Spleen (tissue), 11 donors: ENCODE measurements around the gene GLDC. TPM values are rescaled to one million over a fixed set of nuclear protein-coding genes. Genes with fewer than 3 reads are reported as not detected.

Experiments
- DNase-seq: peaks from one replicate; pipeline ENCODE4 v3.0.0-alpha.2; 2020
- H3K27ac ChIP-seq, 8 donors: fragments of 200-600 bp; sonication (generic) in 7 of 8; 1 replicate in 4 of 8; 2 replicates in 4 of 8; pipeline versions ENCODE4 v1.5.0 to v1.8.0; 2016 to 2021; ENCODE audit warnings: inconsistent platforms in 4 of 8, mild to moderate bottlenecking in 4 of 8, moderate library complexity in 1 of 8
- H3K27me3 ChIP-seq, 7 donors: fragments of 200-600 bp; sonication (generic) in 6 of 7; replicated peaks in 1 of 7; 1 replicate in 4 of 7; 2 replicates in 3 of 7; pipeline versions ENCODE4 v1.5.0 to v1.8.0; 2016 to 2021; ENCODE audit warnings: inconsistent platforms in 3 of 7, mild to moderate bottlenecking in 1 of 7
- H3K36me3 ChIP-seq, 6 donors: fragments of 200-600 bp; sonication (generic) in 5 of 6; 1 replicate in 4 of 6; 2 replicates in 2 of 6; pipeline versions ENCODE4 v1.5.0 to v1.8.0; 2016 to 2021; ENCODE audit warnings: inconsistent platforms in 2 of 6
- H3K4me1 ChIP-seq, 6 donors: fragments of 200-600 bp; sonication (generic) in 5 of 6; 1 replicate in 3 of 6; 2 replicates in 3 of 6; pipeline versions ENCODE4 v1.5.0 to v1.8.0; 2016 to 2021; ENCODE audit warnings: inconsistent platforms in 3 of 6
- H3K4me3 ChIP-seq, 8 donors: fragments of 200-600 bp; sonication (generic) in 7 of 8; 1 replicate in 4 of 8; 2 replicates in 4 of 8; pipeline versions ENCODE4 v1.5.0 to v1.8.0; 2016 to 2021; ENCODE audit warnings: inconsistent platforms in 4 of 8, mild to moderate bottlenecking in 4 of 8, moderate library complexity in 2 of 8
- H3K9me3 ChIP-seq, 8 donors: fragments of 200-600 bp; sonication (generic) in 7 of 8; 1 replicate in 4 of 8; 2 replicates in 4 of 8; pipeline versions ENCODE4 v1.5.0 to v1.8.0; 2016 to 2021; ENCODE audit warnings: inconsistent platforms in 4 of 8
- CTCF ChIP-seq, 11 experiments: fragments of 200-600 bp in 7 of 11; fragments of 450-650 bp in 4 of 11; sonication (generic) in 4 of 11; IDR thresholded peaks in 8 of 11; conservative IDR thresholded peaks in 3 of 11; 1 replicate in 7 of 11; 2 replicates in 4 of 11; pipeline versions ENCODE4 v1.4.0 to v1.8.0; 2016 to 2021; ENCODE audit warnings: antibody characterized with exemption in 11 of 11, inconsistent platforms in 4 of 11, mild to moderate bottlenecking in 1 of 11
- POLR2A ChIP-seq, 3 donors: fragments of 450-650 bp; IDR thresholded peaks; one replicate each; pipeline ENCODE4 v1.5.1; 2017; ENCODE audit warnings: antibody characterized with exemption in 3 of 3, mild to moderate bottlenecking in 1 of 3
- POLR2AphosphoS5 ChIP-seq, 3 donors: sonication (generic); formaldehyde crosslinking; IDR thresholded peaks; one replicate each; pipeline ENCODE4 v1.5.1; 2017; ENCODE audit warnings: antibody characterized with exemption in 3 of 3
- whole genome bisulfite sequencing, 5 donors: extraction: QIAGEN DNeasy Blood & Tissue Kit in 3 of 5; methylation state at CpG; one replicate each; pipeline versions ENCODE4 v1.1.5 to v1.1.7; 2013 to 2018; 5-methylcytosine and 5-hydroxymethylcytosine counted together
- intact Hi-C: fragments of 100-400 bp; cut with DNase I; formaldehyde crosslinking; loops from one replicate; pipeline ENCODE4 v1.15.0; 2023; ENCODE audit warnings: low total_unique reads
- polyA plus RNA-seq, 3 donors: library from polyadenylated mRNA; stranded (reverse); fragments of 200-250 nt; gene quantifications; one replicate each; pipeline ENCODE4 v1.2.1, GENCODE V29; 2013
- total RNA-seq, 7 donors: library from RNA; depleted of rRNA in 3 of 7; stranded (reverse); fragments of >200 nt in 3 of 7; fragmentation: NEBNext Ultra II Directional in 4 of 7; extraction: Animal tissue kit (Norgen Biotek cat#: 25700) in 4 of 7; gene quantifications; one replicate each; pipeline versions ENCODE4 v1.1.0 to v1.2.1, GENCODE V29; 2016 to 2021
- donor health status: healthy with polysubstance abuse.
- donor health status: DM: no; HTN: no; CAD: no; lungs with moderate emphysema.
- donor health status: DM: no; HTN: no; CAD: no.
- donor health status: Bipolar disorder and iron deficiency.
- donor health status: healthy.
- donor health status: DM: no; HTN: no; CAD: no.
- donor health status: DM: yes; HTN: yes; CAD: no.

The GLDC gene
- total and polyA plus RNA-seq, 10 donors, result 0.17 to 8.7 (median 0.64) TPM

GRCh38 chr9:6689893-6690674, 44.6 kb upstream of the GLDC start:
- TF ChIP-seq POLR2A (IDR thresholded peaks at IDR 0.05), result no peak
- no peak for TF ChIP-seq CTCF (IDR thresholded peaks at IDR 0.05 in 8 of 11, conservative IDR thresholded peaks at IDR 0.05 in 3 of 11)
- TF ChIP-seq POLR2AphosphoS5 (IDR thresholded peaks at IDR 0.05), result no peak
- peak overlapping the region in 7 of 8 donors; percentile 22 to 80 (median 70) for H3K27ac ChIP-seq

GRCh38 chr9:6687180-6687579, 41.7 kb upstream of the GLDC start:
- Histone ChIP-seq H3K4me3 (no peak overlapping the region), H3K36me3 (peaks cover 0 to 7% (median 0%) of the 10 kb centered on the region in 6 donors), H3K27ac (peak overlapping the region in 1 of 8 donors; percentile 33), H3K27me3 (no peaks in the 10 kb centered on the region), H3K4me1 (peaks cover 11 to 91% (median 52%) of the 10 kb centered on the region in 6 donors), H3K9me3 (no peaks in the 10 kb centered on the region)
- no peak for TF ChIP-seq POLR2AphosphoS5 (IDR thresholded peaks at IDR 0.05)
- no peak for TF ChIP-seq POLR2A (IDR thresholded peaks at IDR 0.05)
- TF ChIP-seq CTCF (IDR thresholded peaks at IDR 0.05 in 8 of 11, conservative IDR thresholded peaks at IDR 0.05 in 3 of 11), result no peak
- DNase-seq, result no peak
- 91 to 97% (median 95%) methylated on average over 4 of the region's 4 CpGs for WGBS, 5 donors
- intact Hi-C loops, result loop anchor here (10.0 kb wide), 1 partner anchor 272 kb away; the partner anchor contains the start of gene UHRF2

More at GRCh38 chr9:6689893-6690674, 44.6 kb upstream of the GLDC start:
- Histone ChIP-seq H3K4me1 (peaks cover 0 to 87% (median 32%) of the 10 kb centered on the region in 6 donors), H3K27me3 (no peaks in the 10 kb centered on the region), H3K36me3 (peaks cover 0 to 7% (median 0%) of the 10 kb centered on the region in 6 donors), H3K9me3 (no peaks in the 10 kb centered on the region), H3K4me3 (no peak overlapping the region)
- no peak for DNase-seq
- WGBS, 5 donors, result 35 to 49% (median 38%) methylated on average over 2 of the region's 2 CpGs
- intact Hi-C loops, result loop anchor here (10.0 kb wide), 1 partner anchor 275 kb away; the partner anchor contains the start of gene UHRF2

GRCh38 chr9:6686396-6686795, 40.9 kb upstream of the GLDC start:
- H3K27ac ChIP-seq, result peak overlapping the region in 5 of 8 donors; percentile 23 to 39 (median 29)
- H3K4me3 ChIP-seq, result no peak overlapping the region
- 60 to 74% (median 72%) methylated on average over 3 of the region's 3 CpGs for WGBS, 5 donors
- peaks cover 0 to 7% (median 0%) of the 10 kb centered on the region in 6 donors for H3K36me3 ChIP-seq
- H3K27me3 ChIP-seq, result no peaks in the 10 kb centered on the region
- H3K4me1 ChIP-seq, result peaks cover 11 to 87% (median 52%) of the 10 kb centered on the region in 6 donors
- TF ChIP-seq POLR2AphosphoS5 (IDR thresholded peaks at IDR 0.05), result no peak
- TF ChIP-seq POLR2A (IDR thresholded peaks at IDR 0.05), result no peak
- no peak for TF ChIP-seq CTCF (IDR thresholded peaks at IDR 0.05 in 8 of 11, conservative IDR thresholded peaks at IDR 0.05 in 3 of 11)
- intact Hi-C loops, result loop anchor here (10.0 kb wide), 1 partner anchor 272 kb away; the partner anchor contains the start of gene UHRF2
- no peak for DNase-seq
- H3K9me3 ChIP-seq, result no peaks in the 10 kb centered on the region

GRCh38 chr9:6681957-6682501, 36.5 kb upstream of the GLDC start:
- Histone ChIP-seq H3K4me1 (peaks cover 8 to 64% (median 43%) of the 10 kb centered on the region in 6 donors), H3K27ac (peak overlapping the region; percentile 92 to 98 (median 98)), H3K27me3 (no peaks in the 10 kb centered on the region), H3K36me3 (no peaks in the 10 kb centered on the region), H3K4me3 (peak overlapping the region; percentile 57 to 79 (median 68)), H3K9me3 (no peaks in the 10 kb centered on the region)
- WGBS, 5 donors, result 41 to 58% (median 41%) methylated on average over 12 to 15 of the region's 15 CpGs
- peak; percentile 79 for DNase-seq
- TF ChIP-seq POLR2AphosphoS5 (IDR thresholded peaks at IDR 0.05), result no peak
- no peak for TF ChIP-seq CTCF (IDR thresholded peaks at IDR 0.05 in 8 of 11, conservative IDR thresholded peaks at IDR 0.05 in 3 of 11)
- TF ChIP-seq POLR2A (IDR thresholded peaks at IDR 0.05), result no peak
- intact Hi-C loops, result loop anchor here (10.0 kb wide), 1 partner anchor 267 kb away; the partner anchor contains the start of gene UHRF2
